Caco-2 (cell line): ENCODE measurements around the gene ATAD3B. TPM values are rescaled to one million over a fixed set of nuclear protein-coding genes. Genes with fewer than 3 reads are reported as not detected.
"Not testable (repeated sequence)": the region's sequence is repeated elsewhere in the genome, so short reads cannot be mapped to it uniquely, and the experiment has no call there.

Source experiments
- BruUV-seq: library from RNA; stranded (reverse); fragments of 400-500 nt; replicated peaks from 2 replicates; lab custom pipeline; 2021; lab: Mats Ljungman, UMichigan
- CTCF ChIA-PET: fragments of 300-600 bp; sonication (Branson Sonifier 250); formaldehyde crosslinking; loops from one replicate; lab custom pipeline; 2022; ENCODE audit warnings: antibody characterized with exemption; lab: Charles Lee
- POLR2A ChIA-PET: fragments of 300-600 bp; sonication (Branson Sonifier 250); formaldehyde crosslinking; loops from one replicate; lab custom pipeline; 2022; ENCODE audit warnings: antibody characterized with exemption; lab: Charles Lee
- DNase-seq, 2 experiments: peaks; one replicate each; pipeline versions ENCODE4 v3.0.0 to v3.0.0-alpha.2; 2020 to 2022
- H3K27me3 ChIP-seq: replicated peaks from 2 replicates; pipeline ENCODE4 v1.6.0; 2011; ENCODE audit warnings: low read length; ENCODE audit not compliant: control insufficient read depth, insufficient read depth
- H3K36me3 ChIP-seq: 2 replicates; pipeline ENCODE4 v1.5.1; 2011; ENCODE audit warnings: low read length; ENCODE audit not compliant: control insufficient read depth, insufficient read depth
- H3K4me1 ChIP-seq: fragments of 250-450 bp; sonication (Bioruptor Pico); 2 replicates; pipeline ENCODE4 v1.5.1; 2020; ENCODE audit warnings: mild to moderate bottlenecking
- H3K4me3 ChIP-seq: 2 replicates; pipeline ENCODE4 v1.5.1; 2011; ENCODE audit warnings: low read depth, mild to moderate bottlenecking, control low read depth, low read length
- H3K9me3 ChIP-seq: fragments of 250-450 bp; sonication (Bioruptor Pico); 2 replicates; pipeline ENCODE4 v1.5.1; 2020; ENCODE audit warnings: mild to moderate bottlenecking, moderate library complexity
- H3K27ac Mint-ChIP-seq: one replicate; pipeline ENCODE4 v1.8.0; 2022; ENCODE audit warnings: mixed read lengths; ENCODE audit not compliant: unreplicated experiment
- H3K27me3 Mint-ChIP-seq: one replicate; pipeline ENCODE4 v1.8.0; 2022; ENCODE audit warnings: mixed read lengths; ENCODE audit not compliant: insufficient read depth, unreplicated experiment
- H3K36me3 Mint-ChIP-seq: one replicate; pipeline ENCODE4 v1.8.0; 2022; ENCODE audit warnings: mild to moderate bottlenecking, mixed read lengths; ENCODE audit not compliant: insufficient read depth, unreplicated experiment
- H3K4me1 Mint-ChIP-seq: one replicate; pipeline ENCODE4 v1.8.0; 2022; ENCODE audit warnings: low read depth, mixed read lengths; ENCODE audit not compliant: unreplicated experiment
- H3K4me3 Mint-ChIP-seq: one replicate; pipeline ENCODE4 v1.8.0; 2022; ENCODE audit warnings: mild to moderate bottlenecking, moderate library complexity, mixed read lengths; ENCODE audit not compliant: unreplicated experiment
- H3K9me3 Mint-ChIP-seq: one replicate; pipeline ENCODE4 v1.8.0; 2022; ENCODE audit warnings: mixed read lengths; ENCODE audit not compliant: unreplicated experiment
- CTCF ChIP-seq, 2 experiments: fragments of 200-600 bp in 1 of 2; IDR thresholded peaks; 1 replicate in 1 of 2; 2 replicates in 1 of 2; pipeline versions ENCODE4 v1.5.1 to v1.8.0; 2011 to 2022; ENCODE audit warnings: antibody characterized with exemption in 1 of 2, control low read depth in 1 of 2, inconsistent platforms in 1 of 2, low read depth in 1 of 2, low read length in 1 of 2, mild to moderate bottlenecking in 1 of 2, moderate library complexity in 1 of 2; ENCODE audit not compliant: insufficient read depth in 1 of 2, severe bottlenecking in 1 of 2, unreplicated experiment in 1 of 2
- intact Hi-C: fragments of 100-400 bp; cut with micrococcal nuclease; formaldehyde crosslinking; loops from one replicate; pipeline ENCODE4 v1.10.0; 2022; ENCODE audit not compliant: unreplicated experiment
- total RNA-seq: library from RNA; stranded (reverse); gene quantifications from 2 replicates; pipeline ENCODE4 v1.2.3, GENCODE V29; 2022

Gene ATAD3B
- total RNA-seq, 1 experiment from 2014 or later: 48.1 TPM

- POLR2A ChIA-PET: no interaction called here
- Mint-ChIP-seq H3K4me3 (no peak overlapping the region), H3K4me1 (no peaks in the 10 kb centered on the region), H3K9me3 (no peaks in the 10 kb centered on the region), H3K27ac (no peak overlapping the region), H3K36me3 (peaks cover 59% of the 10 kb centered on the region), H3K27me3 (no peaks in the 10 kb centered on the region)
- H3K36me3 ChIP-seq: peaks cover 2% of the 10 kb centered on the region
- H3K9me3 ChIP-seq: no peaks in the 10 kb centered on the region
- H3K4me1 ChIP-seq: no peaks in the 10 kb centered on the region
- no peaks in the 10 kb centered on the region for H3K27me3 ChIP-seq
- no TSS peak for BruUV-seq
- CTCF ChIA-PET: no interaction called here
- no peak for DNase-seq
- no peak for TF ChIP-seq CTCF (IDR thresholded peaks at IDR 0.05; ENCODE audit: insufficient read depth in 1 of 2, low read depth in 1 of 2, low read length in 1 of 2, severe bottlenecking in 1 of 2, unreplicated experiment in 1 of 2)
- intact Hi-C loops: no loop called here
- no peak overlapping the region for H3K4me3 ChIP-seq
Measured at GRCh38 chr1:1529936-1530335, 58.4 kb downstream of the ATAD3B start.

- CTCF ChIA-PET: no interaction called here
- H3K4me1 ChIP-seq: no peaks in the 10 kb centered on the region
- H3K4me3 Mint-ChIP-seq: no peak overlapping the region
- no peaks in the 10 kb centered on the region for H3K9me3 ChIP-seq
- H3K36me3 ChIP-seq: peaks cover 2% of the 10 kb centered on the region
- no TSS peak for BruUV-seq
- intact Hi-C loops: no loop called here
- no peaks in the 10 kb centered on the region for H3K27me3 Mint-ChIP-seq
- no peak overlapping the region for H3K27ac Mint-ChIP-seq
- no peaks in the 10 kb centered on the region for H3K4me1 Mint-ChIP-seq
- DNase-seq: no peak
- peaks cover 61% of the 10 kb centered on the region for H3K36me3 Mint-ChIP-seq
- POLR2A ChIA-PET: no interaction called here
- H3K4me3 ChIP-seq: no peak overlapping the region
- no peaks in the 10 kb centered on the region for H3K27me3 ChIP-seq
- no peaks in the 10 kb centered on the region for H3K9me3 Mint-ChIP-seq
- no peak for TF ChIP-seq CTCF (IDR thresholded peaks at IDR 0.05; ENCODE audit: insufficient read depth in 1 of 2, low read depth in 1 of 2, low read length in 1 of 2, severe bottlenecking in 1 of 2, unreplicated experiment in 1 of 2)
Measured at GRCh38 chr1:1531947-1532346, 60.4 kb downstream of the ATAD3B start.

- H3K9me3 Mint-ChIP-seq, H3K36me3 ChIP-seq, H3K4me3 ChIP-seq, H3K4me3 Mint-ChIP-seq, H3K27ac Mint-ChIP-seq, DNase-seq, CTCF ChIA-PET, intact Hi-C loops, H3K4me1 Mint-ChIP-seq, H3K4me1 ChIP-seq, BruUV-seq, H3K9me3 ChIP-seq, POLR2A ChIA-PET, H3K27me3 ChIP-seq, H3K27me3 Mint-ChIP-seq: not testable (repeated sequence)
- peaks cover 61% of the 10 kb centered on the region for H3K36me3 Mint-ChIP-seq
Measured at GRCh38 chr1:1533176-1533893, 61.8 kb downstream of the ATAD3B start.

- DNase-seq, CTCF ChIA-PET, H3K27me3 Mint-ChIP-seq, intact Hi-C loops, H3K9me3 ChIP-seq, H3K27me3 ChIP-seq, H3K4me1 ChIP-seq, BruUV-seq, H3K36me3 ChIP-seq, H3K4me3 Mint-ChIP-seq, POLR2A ChIA-PET, H3K4me1 Mint-ChIP-seq, H3K9me3 Mint-ChIP-seq, H3K4me3 ChIP-seq, H3K27ac Mint-ChIP-seq: not testable (repeated sequence)
- H3K36me3 Mint-ChIP-seq: peaks cover 59% of the 10 kb centered on the region
Measured at GRCh38 chr1:1533894-1534291, 62.3 kb downstream of the ATAD3B start.
